ENCODE measurements around the gene UROC1.

Gene UROC1

GRCh38 chr3:126555795-126556636 lies 38.4 kb upstream of the UROC1 start:
- Histone ChIP-seq H3K9ac (ENCODE audit: low read depth, low read length, poor library complexity, severe bottlenecking) (no peak overlapping the region), H3K79me2 (ENCODE audit: insufficient read depth, low read length) (no peaks in the 10 kb centered on the region), H3K9me3 (ENCODE audit: insufficient read depth, low read depth, low read length) (no peaks in the 10 kb centered on the region), H4K20me1 (ENCODE audit: insufficient read depth, low read length, poor library complexity, severe bottlenecking) (no peaks in the 10 kb centered on the region), H3K4me1 (ENCODE audit: insufficient read depth, low read length, poor library complexity, severe bottlenecking) (no peaks in the 10 kb centered on the region), H3K27me3 (ENCODE audit: insufficient read depth, low read length, poor library complexity, severe bottlenecking) (no peaks in the 10 kb centered on the region), H3K36me3 (ENCODE audit: insufficient read depth, low read length) (no peaks in the 10 kb centered on the region), H3F3A (ENCODE audit: low read depth) (no peaks in the 10 kb centered on the region), H3K4me3 (ENCODE audit: low read length, poor library complexity, severe bottlenecking) (no peak overlapping the region), H3K4me2 (ENCODE audit: low read depth, low read length, poor library complexity, severe bottlenecking) (no peak overlapping the region), H2AFZ (ENCODE audit: low read length) (no peak overlapping the region), H3K9me2 (replicated peaks; ENCODE audit: low read depth, low read length) (no peaks in the 10 kb centered on the region)
- TF ChIP-seq EZH2phosphoT487 (IDR thresholded peaks at IDR 0.05; ENCODE audit: borderline replicate concordance) = no peak
- TF ChIP-seq CTCF (conservative IDR thresholded peaks at IDR 0.05; ENCODE audit: low read length) = no peak

- H3K27me3 ChIP-seq (ENCODE audit: insufficient read depth, low read length, poor library complexity, severe bottlenecking) = no peaks in the 10 kb centered on the region
- no peaks in the 10 kb centered on the region for H3K36me3 ChIP-seq (ENCODE audit: insufficient read depth, low read length)
- H3K4me3 ChIP-seq (ENCODE audit: low read length, poor library complexity, severe bottlenecking) = no peak overlapping the region
- H3K9ac ChIP-seq (ENCODE audit: low read depth, low read length, poor library complexity, severe bottlenecking) = no peak overlapping the region
- TF ChIP-seq EZH2phosphoT487 (IDR thresholded peaks at IDR 0.05; ENCODE audit: borderline replicate concordance) (no peak), CTCF (conservative IDR thresholded peaks at IDR 0.05; ENCODE audit: low read length) (no peak)
- H3F3A ChIP-seq (ENCODE audit: low read depth) = no peaks in the 10 kb centered on the region
- H3K4me1 ChIP-seq (ENCODE audit: insufficient read depth, low read length, poor library complexity, severe bottlenecking) = peaks cover 7% of the 10 kb centered on the region
- H3K79me2 ChIP-seq (ENCODE audit: insufficient read depth, low read length) = no peaks in the 10 kb centered on the region
- no peaks in the 10 kb centered on the region for H4K20me1 ChIP-seq (ENCODE audit: insufficient read depth, low read length, poor library complexity, severe bottlenecking)
- H3K4me2 ChIP-seq (ENCODE audit: low read depth, low read length, poor library complexity, severe bottlenecking) = no peak overlapping the region
- no peaks in the 10 kb centered on the region for H3K9me2 ChIP-seq (replicated peaks; ENCODE audit: low read depth, low read length)
- H2AFZ ChIP-seq (ENCODE audit: low read length) = no peak overlapping the region
- H3K9me3 ChIP-seq (ENCODE audit: insufficient read depth, low read depth, low read length) = no peaks in the 10 kb centered on the region
Observed at GRCh38 chr3:126554560-126555525, 37.3 kb upstream of the UROC1 start.

- no peak overlapping the region for H3K4me3 ChIP-seq (ENCODE audit: low read length, poor library complexity, severe bottlenecking)
- H3K9me2 ChIP-seq (replicated peaks; ENCODE audit: low read depth, low read length) = no peaks in the 10 kb centered on the region
- H3K9ac ChIP-seq (ENCODE audit: low read depth, low read length, poor library complexity, severe bottlenecking) = no peak overlapping the region
- H3K36me3 ChIP-seq (ENCODE audit: insufficient read depth, low read length) = no peaks in the 10 kb centered on the region
- no peaks in the 10 kb centered on the region for H3K9me3 ChIP-seq (ENCODE audit: insufficient read depth, low read depth, low read length)
- H3K27me3 ChIP-seq (ENCODE audit: insufficient read depth, low read length, poor library complexity, severe bottlenecking) = no peaks in the 10 kb centered on the region
- H3F3A ChIP-seq (ENCODE audit: low read depth) = no peaks in the 10 kb centered on the region
- H3K79me2 ChIP-seq (ENCODE audit: insufficient read depth, low read length) = no peaks in the 10 kb centered on the region
- H2AFZ ChIP-seq (ENCODE audit: low read length) = no peak overlapping the region
- TF ChIP-seq EZH2phosphoT487 (IDR thresholded peaks at IDR 0.05; ENCODE audit: borderline replicate concordance) (no peak), CTCF (conservative IDR thresholded peaks at IDR 0.05; ENCODE audit: low read length) (no peak)
- no peaks in the 10 kb centered on the region for H4K20me1 ChIP-seq (ENCODE audit: insufficient read depth, low read length, poor library complexity, severe bottlenecking)
- H3K4me1 ChIP-seq (ENCODE audit: insufficient read depth, low read length, poor library complexity, severe bottlenecking) = peaks cover 20% of the 10 kb centered on the region
- no peak overlapping the region for H3K4me2 ChIP-seq (ENCODE audit: low read depth, low read length, poor library complexity, severe bottlenecking)
Observed at GRCh38 chr3:126553284-126554084, 35.9 kb upstream of the UROC1 start.

Measured in Loucy (cell line).